Neutrophil (primary cell): Measurements from ENCODE around the gene GTF2B.

Source experiments
- H3K27ac ChIP-seq: fragments of 200-600 bp; sonication (generic); 2 replicates; pipeline ENCODE4 v1.5.1; 2016; ENCODE audit warnings: mild to moderate bottlenecking, moderate library complexity
- H3K27me3 ChIP-seq: fragments of 200-600 bp; sonication (generic); 2 replicates; pipeline ENCODE4 v1.6.0; 2016; ENCODE audit warnings: mild to moderate bottlenecking
- H3K36me3 ChIP-seq: fragments of 200-600 bp; sonication (generic); 2 replicates; pipeline ENCODE4 v1.5.1; 2017
- H3K4me1 ChIP-seq, 2 experiments: fragments of 200-600 bp in 1 of 2; sonication (generic) in 1 of 2; 1 replicate in 1 of 2; 2 replicates in 1 of 2; pipeline versions ENCODE4 v1.5.1 to v1.6.1; 2013 to 2016; ENCODE audit warnings: low read depth in 1 of 2, low read length in 1 of 2, mild to moderate bottlenecking in 1 of 2, moderate library complexity in 1 of 2; ENCODE audit not compliant: control insufficient read depth in 1 of 2, insufficient read depth in 1 of 2
- H3K4me3 ChIP-seq, 2 experiments: fragments of 200-600 bp in 1 of 2; sonication (generic) in 1 of 2; 1 replicate in 1 of 2; 2 replicates in 1 of 2; pipeline ENCODE4 v1.5.1; 2013 to 2016; ENCODE audit warnings: low read depth in 1 of 2, low read length in 1 of 2, mild to moderate bottlenecking in 1 of 2, moderate library complexity in 1 of 2
- H3K9me3 ChIP-seq: fragments of 200-600 bp; sonication (generic); 2 replicates; pipeline ENCODE4 v1.5.1; 2016
- TF ChIP-seq, protein P1 (sequence below): fragments of 200-600 bp; sonication (generic); IDR thresholded peaks from 2 replicates; pipeline ENCODE4 v1.5.1; 2016; ENCODE audit warnings: antibody characterized with exemption

The GTF2B gene

DNA sequence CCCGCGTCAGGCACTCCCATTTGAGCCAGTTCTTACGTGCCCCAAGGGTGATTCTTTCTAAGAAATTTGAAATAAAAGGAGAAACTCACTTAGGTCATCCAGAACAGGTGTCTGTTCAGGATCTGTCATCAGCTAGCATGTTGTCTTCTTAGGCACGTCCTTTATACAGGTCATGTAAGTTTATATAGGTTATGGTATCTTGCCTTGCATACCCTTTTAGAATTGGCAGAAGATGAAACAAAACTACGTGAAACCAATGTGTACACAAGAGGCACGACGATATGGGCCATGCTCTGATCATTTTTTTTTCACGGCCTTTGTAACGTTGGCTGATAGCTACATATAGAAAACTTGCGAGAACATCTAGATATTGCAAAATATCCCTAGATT, 579 bp upstream of the GTF2B start:
- peak overlapping the region; percentile 94 for H3K27ac ChIP-seq
- peaks cover 12% of the 10 kb centered on the region for H3K36me3 ChIP-seq
- peaks cover 19 to 29% of the 10 kb centered on the region in 2 experiments for H3K4me1 ChIP-seq
- H3K9me3 ChIP-seq: no peaks in the 10 kb centered on the region
- peak overlapping the region; percentile 79 to 89 for H3K4me3 ChIP-seq
- TF ChIP-seq, protein P1, sequence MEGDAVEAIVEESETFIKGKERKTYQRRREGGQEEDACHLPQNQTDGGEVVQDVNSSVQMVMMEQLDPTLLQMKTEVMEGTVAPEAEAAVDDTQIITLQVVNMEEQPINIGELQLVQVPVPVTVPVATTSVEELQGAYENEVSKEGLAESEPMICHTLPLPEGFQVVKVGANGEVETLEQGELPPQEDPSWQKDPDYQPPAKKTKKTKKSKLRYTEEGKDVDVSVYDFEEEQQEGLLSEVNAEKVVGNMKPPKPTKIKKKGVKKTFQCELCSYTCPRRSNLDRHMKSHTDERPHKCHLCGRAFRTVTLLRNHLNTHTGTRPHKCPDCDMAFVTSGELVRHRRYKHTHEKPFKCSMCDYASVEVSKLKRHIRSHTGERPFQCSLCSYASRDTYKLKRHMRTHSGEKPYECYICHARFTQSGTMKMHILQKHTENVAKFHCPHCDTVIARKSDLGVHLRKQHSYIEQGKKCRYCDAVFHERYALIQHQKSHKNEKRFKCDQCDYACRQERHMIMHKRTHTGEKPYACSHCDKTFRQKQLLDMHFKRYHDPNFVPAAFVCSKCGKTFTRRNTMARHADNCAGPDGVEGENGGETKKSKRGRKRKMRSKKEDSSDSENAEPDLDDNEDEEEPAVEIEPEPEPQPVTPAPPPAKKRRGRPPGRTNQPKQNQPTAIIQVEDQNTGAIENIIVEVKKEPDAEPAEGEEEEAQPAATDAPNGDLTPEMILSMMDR: no peak
- no peaks in the 10 kb centered on the region for H3K27me3 ChIP-seq

DNA sequence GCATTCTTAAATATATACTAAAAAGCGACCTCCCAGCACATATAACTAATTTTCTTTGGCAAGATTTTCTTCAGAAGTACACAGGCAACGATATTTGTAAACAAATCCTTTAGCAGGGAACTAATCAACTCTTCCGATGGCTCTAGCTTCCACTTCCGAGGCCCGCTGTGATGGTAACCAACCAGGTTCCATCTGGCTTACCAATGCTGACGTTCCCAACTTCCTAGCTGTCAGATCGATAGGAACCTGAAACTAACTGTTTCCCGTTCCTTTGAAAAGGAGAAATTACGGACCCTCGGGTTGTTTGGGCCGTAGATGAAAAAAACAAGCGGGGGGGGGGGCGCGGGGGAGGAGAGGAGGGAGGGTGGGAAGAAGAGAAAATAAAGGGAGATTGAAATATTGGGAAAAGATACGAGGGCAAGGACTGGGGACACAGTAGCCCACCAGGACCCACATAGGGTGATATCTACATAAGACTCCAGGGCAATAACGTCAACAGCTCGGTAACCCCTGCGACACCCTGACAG, 513 bp downstream of the GTF2B start:
- no peaks in the 10 kb centered on the region for H3K27me3 ChIP-seq
- peaks cover 19 to 29% of the 10 kb centered on the region in 2 experiments for H3K4me1 ChIP-seq
- TF ChIP-seq, protein P1: no peak
- no peaks in the 10 kb centered on the region for H3K9me3 ChIP-seq
- H3K27ac ChIP-seq: peak overlapping the region; percentile 94
- peaks cover 23% of the 10 kb centered on the region for H3K36me3 ChIP-seq
- H3K4me3 ChIP-seq: peak overlapping the region; percentile 79 to 89

DNA sequence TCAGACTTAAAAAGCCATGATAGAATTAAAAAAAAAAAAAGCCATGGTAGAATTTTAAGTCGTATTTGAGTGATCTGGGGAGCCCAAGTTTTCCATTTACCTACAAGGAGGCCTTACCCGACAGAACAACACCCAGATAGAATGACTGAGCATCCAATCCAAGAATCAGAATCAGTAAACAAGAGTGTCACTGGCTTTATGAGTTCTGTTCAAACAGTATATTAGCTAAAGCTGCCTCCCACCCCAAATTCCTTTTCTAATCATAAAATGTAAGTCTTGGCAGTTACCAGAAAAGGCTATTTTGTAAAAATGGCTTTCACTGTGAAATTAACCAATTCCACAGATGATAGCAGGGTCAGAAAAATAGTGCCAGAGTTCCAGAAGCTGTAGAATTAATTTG, 1.2 kb downstream of the GTF2B start:
- Histone ChIP-seq H3K4me1 (peaks cover 19 to 29% of the 10 kb centered on the region in 2 experiments), H3K27me3 (no peaks in the 10 kb centered on the region), H3K9me3 (no peaks in the 10 kb centered on the region), H3K4me3 (peak overlapping the region; percentile 79 to 89), H3K27ac (peak overlapping the region; percentile 94), H3K36me3 (peaks cover 30% of the 10 kb centered on the region)
- TF ChIP-seq, protein P1: no peak

DNA sequence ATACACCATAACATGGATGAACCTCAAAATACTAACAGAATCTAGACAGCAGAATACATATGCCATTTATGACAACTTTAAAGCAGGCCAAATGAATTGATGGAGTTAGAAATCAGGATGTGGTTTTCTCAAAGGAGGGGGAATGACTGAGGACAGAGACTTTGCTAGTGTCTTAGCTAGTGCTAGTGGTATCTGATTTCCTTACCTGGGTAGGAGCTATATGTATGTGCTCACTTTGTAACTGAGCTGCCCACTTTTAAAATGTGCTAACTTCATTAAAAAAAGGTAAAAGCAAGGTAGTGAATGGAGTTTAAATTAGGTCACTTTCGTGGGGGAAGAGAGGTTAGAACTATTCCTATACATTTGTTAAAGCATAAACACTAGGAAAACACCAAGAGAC, 2.6 kb downstream of the GTF2B start:
- no peak overlapping the region for H3K4me3 ChIP-seq
- TF ChIP-seq, protein P1: no peak
- H3K27ac ChIP-seq: peak overlapping the region; percentile 30
- no peaks in the 10 kb centered on the region for H3K27me3 ChIP-seq
- peaks cover 44% of the 10 kb centered on the region for H3K36me3 ChIP-seq
- no peaks in the 10 kb centered on the region for H3K9me3 ChIP-seq
- peaks cover 19 to 29% of the 10 kb centered on the region in 2 experiments for H3K4me1 ChIP-seq

DNA sequence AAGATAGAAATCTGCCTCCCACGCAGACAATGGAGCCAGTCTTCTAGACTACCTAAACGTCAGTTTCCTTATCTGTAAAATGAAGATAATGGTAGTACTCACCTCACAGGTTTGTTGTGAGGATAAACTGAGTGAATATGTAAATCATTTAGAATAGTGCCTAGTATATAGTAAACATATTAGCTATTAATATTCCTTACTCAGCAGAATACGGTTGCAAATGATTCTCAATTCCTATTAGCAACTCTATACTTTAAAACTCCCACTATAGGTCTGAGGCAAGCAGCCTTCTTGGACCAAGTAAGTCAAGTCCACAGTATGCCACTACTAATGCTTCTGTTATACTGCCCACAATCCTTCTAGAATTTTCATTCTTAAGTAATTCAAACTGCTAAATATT, 5.4 kb downstream of the GTF2B start:
- no peaks in the 10 kb centered on the region for H3K9me3 ChIP-seq
- TF ChIP-seq, protein P1: no peak
- H3K27me3 ChIP-seq: no peaks in the 10 kb centered on the region
- H3K4me1 ChIP-seq: peaks cover 14 to 21% of the 10 kb centered on the region in 2 experiments
- peaks cover 70% of the 10 kb centered on the region for H3K36me3 ChIP-seq
- H3K27ac ChIP-seq: no peak overlapping the region
- no peak overlapping the region for H3K4me3 ChIP-seq
